PC-9 (cell line): ENCODE data around the gene RBP5.

Experiments
- EZH2 ChIP-seq: fragments of 200-600 bp; sonication (generic); IDR thresholded peaks from 2 replicates; pipeline ENCODE4 v1.8.0; 2017; ENCODE audit warnings: antibody characterized with exemption, low read depth
- TF ChIP-seq, protein P1 (sequence below): fragments of 200-600 bp; sonication (generic); conservative IDR thresholded peaks from 2 replicates; pipeline ENCODE4 v1.6.1; 2017; ENCODE audit warnings: mixed run types, antibody characterized with exemption, mild to moderate bottlenecking, moderate library complexity

DNA sequence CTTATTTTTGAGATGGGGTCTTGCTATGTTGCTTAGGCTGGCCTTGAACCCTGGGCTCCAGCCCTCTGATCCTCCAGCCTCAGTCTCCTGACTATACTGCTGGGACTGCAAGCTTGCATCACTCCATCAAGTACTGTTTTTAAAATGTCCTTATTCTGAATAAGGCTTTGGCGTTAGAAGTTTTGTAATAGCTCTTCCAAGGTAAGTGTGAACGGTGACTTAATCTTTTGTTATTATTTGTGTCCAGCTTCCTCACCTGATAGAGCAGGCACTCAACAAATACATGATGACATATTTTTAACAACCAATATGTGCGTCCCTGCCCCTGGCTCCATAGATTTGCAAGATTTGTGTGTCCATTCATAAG lies 21.1 kb downstream of the RBP5 start:
- TF ChIP-seq, protein P1, sequence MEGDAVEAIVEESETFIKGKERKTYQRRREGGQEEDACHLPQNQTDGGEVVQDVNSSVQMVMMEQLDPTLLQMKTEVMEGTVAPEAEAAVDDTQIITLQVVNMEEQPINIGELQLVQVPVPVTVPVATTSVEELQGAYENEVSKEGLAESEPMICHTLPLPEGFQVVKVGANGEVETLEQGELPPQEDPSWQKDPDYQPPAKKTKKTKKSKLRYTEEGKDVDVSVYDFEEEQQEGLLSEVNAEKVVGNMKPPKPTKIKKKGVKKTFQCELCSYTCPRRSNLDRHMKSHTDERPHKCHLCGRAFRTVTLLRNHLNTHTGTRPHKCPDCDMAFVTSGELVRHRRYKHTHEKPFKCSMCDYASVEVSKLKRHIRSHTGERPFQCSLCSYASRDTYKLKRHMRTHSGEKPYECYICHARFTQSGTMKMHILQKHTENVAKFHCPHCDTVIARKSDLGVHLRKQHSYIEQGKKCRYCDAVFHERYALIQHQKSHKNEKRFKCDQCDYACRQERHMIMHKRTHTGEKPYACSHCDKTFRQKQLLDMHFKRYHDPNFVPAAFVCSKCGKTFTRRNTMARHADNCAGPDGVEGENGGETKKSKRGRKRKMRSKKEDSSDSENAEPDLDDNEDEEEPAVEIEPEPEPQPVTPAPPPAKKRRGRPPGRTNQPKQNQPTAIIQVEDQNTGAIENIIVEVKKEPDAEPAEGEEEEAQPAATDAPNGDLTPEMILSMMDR, result no peak
- no peak for TF ChIP-seq EZH2
